Psoas muscle (tissue), 8 donors: ENCODE results near the gene TSPAN15. TPM values are rescaled to one million over a fixed set of nuclear protein-coding genes. Genes with fewer than 3 reads are reported as not detected.

Experiments used
- ATAC-seq, 4 donors: fragments of 200-7000 bp; cut with Tn5 transposase; one replicate each; pipeline ENCODE4 v1.9.1; 2020; ENCODE audit warnings: moderate library complexity in 3 of 4, mild to moderate bottlenecking in 2 of 4
- DNase-seq, 2 donors: peaks; one replicate each; pipeline ENCODE4 v3.0.0-alpha.2; 2020
- H3K27ac ChIP-seq: fragments of 200-600 bp; one replicate; pipeline ENCODE4 v1.8.0; 2022
- H3K27me3 ChIP-seq, 3 donors: fragments of 200-600 bp in 1 of 3; one replicate each; pipeline versions ENCODE4 v1.6.1 to v1.8.0; 2013 to 2022; ENCODE audit warnings: low read length in 2 of 3, mild to moderate bottlenecking in 2 of 3, moderate library complexity in 1 of 3; ENCODE audit not compliant: insufficient read depth in 3 of 3
- H3K36me3 ChIP-seq, 2 donors: fragments of 200-600 bp in 1 of 2; one replicate each; pipeline versions ENCODE4 v1.6.1 to v1.8.0; 2013 to 2022; ENCODE audit warnings: low read depth in 1 of 2, mild to moderate bottlenecking in 1 of 2, moderate library complexity in 1 of 2; ENCODE audit not compliant: insufficient read depth in 1 of 2
- H3K4me1 ChIP-seq: fragments of 200-600 bp; one replicate; pipeline ENCODE4 v1.8.0; 2022
- H3K4me3 ChIP-seq: fragments of 200-600 bp; one replicate; pipeline ENCODE4 v1.8.0; 2022; ENCODE audit warnings: mild to moderate bottlenecking
- H3K9me3 ChIP-seq: fragments of 200-600 bp; one replicate; pipeline ENCODE4 v1.8.0; 2022
- WGBS, 3 donors: extraction: QIAGEN DNeasy Blood & Tissue Kit; methylation state at CpG; one replicate each; pipeline versions ENCODE4 v1.1.6 to v1.1.7; 2013; 5-methylcytosine and 5-hydroxymethylcytosine counted together
- intact Hi-C, 2 donors: fragments of 100-400 bp; cut with DNase I; formaldehyde crosslinking; loops; one replicate each; pipeline versions ENCODE4 v1.11.0 to v1.14.2; 2022
- polyA plus RNA-seq, 3 donors: library from polyadenylated mRNA; stranded (reverse); fragments of 200-250 nt; gene quantifications; one replicate each; pipeline ENCODE4 v1.2.3, GENCODE V29; 2013
- total RNA-seq, 4 donors: library from RNA; stranded (reverse); fragmentation: NEBNext Ultra II Directional in 2 of 4; extraction: Animal tissue kit (Norgen Biotek cat#: 25700) in 2 of 4; gene quantifications; one replicate each; pipeline versions ENCODE4 v1.2.1 to v1.2.4, GENCODE V29; 2021 to 2023
- TF ChIP-seq, protein P1 (sequence below): fragments of 200-600 bp; IDR thresholded peaks from one replicate; pipeline ENCODE4 v1.8.0; 2022; ENCODE audit warnings: antibody characterized with exemption
- donor health status: healthy with polysubstance abuse.
- donor health status: DM: no; HTN: no; CAD: no; lungs with moderate emphysema.
- donor health status: Bipolar disorder and iron deficiency.
- donor health status: healthy.
- donor health status: DM: yes; HTN: yes; CAD: no.
- donor health status: DM: no; HTN: no; CAD: no.
- donor health status: DM: no; HTN: no; CAD: no.
- donor health status: DM: yes; HTN: yes; CAD: no.

The TSPAN15 gene
- total and polyA plus RNA-seq, 7 donors, result 6.3 to 35.0 (median 10.7) TPM

DNA sequence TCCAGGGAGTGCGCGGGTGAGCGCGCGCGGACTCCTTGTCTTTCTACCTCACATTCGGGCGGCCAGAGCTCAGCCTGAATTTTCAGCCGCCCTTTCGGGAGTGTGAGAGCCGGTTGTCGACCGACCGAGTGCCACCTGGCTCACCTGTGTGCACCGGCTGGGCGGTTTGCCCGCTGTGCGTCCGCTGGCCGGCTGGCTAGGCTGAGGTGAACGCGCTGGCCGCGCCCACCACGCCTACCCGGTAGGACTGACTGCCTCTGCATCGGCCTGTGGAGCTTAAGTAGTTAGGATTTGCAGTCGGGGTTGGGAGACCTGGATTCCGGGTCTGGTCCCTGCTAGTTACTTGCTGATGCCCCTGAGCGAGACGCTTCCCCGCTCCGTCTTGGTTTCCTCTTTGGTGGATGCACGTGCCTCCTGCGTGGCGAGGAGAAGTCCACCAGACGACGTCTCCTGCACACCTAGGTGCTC lies 553 bp downstream of the TSPAN15 start:
- TF ChIP-seq, protein P1, sequence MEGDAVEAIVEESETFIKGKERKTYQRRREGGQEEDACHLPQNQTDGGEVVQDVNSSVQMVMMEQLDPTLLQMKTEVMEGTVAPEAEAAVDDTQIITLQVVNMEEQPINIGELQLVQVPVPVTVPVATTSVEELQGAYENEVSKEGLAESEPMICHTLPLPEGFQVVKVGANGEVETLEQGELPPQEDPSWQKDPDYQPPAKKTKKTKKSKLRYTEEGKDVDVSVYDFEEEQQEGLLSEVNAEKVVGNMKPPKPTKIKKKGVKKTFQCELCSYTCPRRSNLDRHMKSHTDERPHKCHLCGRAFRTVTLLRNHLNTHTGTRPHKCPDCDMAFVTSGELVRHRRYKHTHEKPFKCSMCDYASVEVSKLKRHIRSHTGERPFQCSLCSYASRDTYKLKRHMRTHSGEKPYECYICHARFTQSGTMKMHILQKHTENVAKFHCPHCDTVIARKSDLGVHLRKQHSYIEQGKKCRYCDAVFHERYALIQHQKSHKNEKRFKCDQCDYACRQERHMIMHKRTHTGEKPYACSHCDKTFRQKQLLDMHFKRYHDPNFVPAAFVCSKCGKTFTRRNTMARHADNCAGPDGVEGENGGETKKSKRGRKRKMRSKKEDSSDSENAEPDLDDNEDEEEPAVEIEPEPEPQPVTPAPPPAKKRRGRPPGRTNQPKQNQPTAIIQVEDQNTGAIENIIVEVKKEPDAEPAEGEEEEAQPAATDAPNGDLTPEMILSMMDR, result no peak
- peak; percentile 30 to 49 (median 38) for ATAC-seq
- 7 to 16% (median 12%) methylated on average over 38 of the region's 38 CpGs for WGBS, 3 donors
- DNase-seq, result no peak
- H3K4me1 ChIP-seq, result peaks cover 66% of the 10 kb centered on the region
- H3K36me3 ChIP-seq, result no peaks in the 10 kb centered on the region
- peak overlapping the region; percentile 91 for H3K27ac ChIP-seq
- peak overlapping the region; percentile 98 for H3K4me3 ChIP-seq
- intact Hi-C loops, result no loop called here
- H3K9me3 ChIP-seq, result no peaks in the 10 kb centered on the region
- no peaks in the 10 kb centered on the region for H3K27me3 ChIP-seq

DNA sequence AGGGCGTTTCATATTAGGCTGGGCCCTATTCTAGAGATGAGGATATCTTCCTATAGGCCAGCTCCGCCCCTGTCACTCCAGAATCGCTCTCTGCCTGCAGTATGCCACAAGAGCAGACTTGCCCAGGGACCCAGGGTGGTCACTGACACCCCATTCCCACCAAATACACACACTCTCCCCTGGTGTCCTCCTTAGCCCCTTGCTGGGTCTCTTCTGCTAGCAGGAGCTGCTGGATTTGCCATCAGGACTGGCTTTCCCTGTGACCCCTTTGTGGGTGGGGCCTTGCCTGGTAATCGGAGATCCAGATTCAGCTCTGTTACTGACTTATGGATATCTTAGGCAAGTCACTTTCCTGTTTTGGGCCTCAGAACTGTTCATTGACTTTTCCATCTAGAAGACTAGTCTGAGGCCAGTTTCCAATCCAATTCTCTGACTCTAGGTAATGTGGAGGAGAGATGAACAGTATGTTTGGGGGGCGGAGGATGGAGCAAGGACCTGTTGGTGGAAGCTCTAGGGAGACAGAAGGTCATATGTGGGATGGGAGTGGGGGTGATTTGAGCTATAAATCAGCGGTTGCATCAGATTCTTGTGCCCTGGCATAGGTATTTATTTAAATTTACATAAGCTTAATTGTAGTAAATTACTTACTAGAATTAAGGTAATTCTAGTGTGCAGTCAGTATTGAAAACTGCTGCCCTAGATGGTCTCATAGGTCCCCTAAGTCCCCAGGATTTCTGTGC lies 1.6 kb downstream of the TSPAN15 start:
- TF ChIP-seq, protein P1, result no peak
- Histone ChIP-seq H3K9me3 (no peaks in the 10 kb centered on the region), H3K27ac (peak overlapping the region; percentile 91), H3K4me3 (peak overlapping the region; percentile 98), H3K27me3 (no peaks in the 10 kb centered on the region), H3K4me1 (peaks cover 71% of the 10 kb centered on the region), H3K36me3 (no peaks in the 10 kb centered on the region)
- 57 to 75% (median 69%) methylated on average over 6 of the region's 6 CpGs for WGBS, 3 donors
- ATAC-seq (no peak), DNase-seq (no peak)
- intact Hi-C loops, result no loop called here

DNA sequence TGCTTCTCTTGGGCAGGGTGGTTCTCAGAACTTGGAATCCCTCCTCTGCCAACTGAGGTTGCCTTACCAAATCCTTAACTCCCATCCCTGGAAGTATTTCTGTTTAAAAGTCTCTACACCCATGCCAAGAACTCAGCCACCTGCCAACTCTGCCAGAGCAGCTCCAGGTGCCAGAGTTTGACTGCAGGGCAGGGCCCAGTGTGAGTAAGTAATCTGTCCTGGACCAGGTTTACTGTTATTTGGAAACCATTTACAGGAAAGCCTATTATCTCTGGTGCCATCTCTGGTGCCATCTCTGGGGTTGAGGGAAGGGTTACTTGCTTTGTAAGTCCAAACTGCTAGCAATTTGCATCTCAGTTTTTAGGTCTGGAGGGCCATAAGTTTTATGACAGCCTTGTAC lies 2.5 kb downstream of the TSPAN15 start:
- ATAC-seq (peak in 3 of 4 donors; percentile 21 to 39 (median 22)), DNase-seq (no peak)
- Histone ChIP-seq H3K27ac (peak overlapping the region; percentile 91), H3K36me3 (no peaks in the 10 kb centered on the region), H3K4me1 (peaks cover 81% of the 10 kb centered on the region), H3K4me3 (peak overlapping the region; percentile 98), H3K27me3 (no peaks in the 10 kb centered on the region), H3K9me3 (no peaks in the 10 kb centered on the region)
- TF ChIP-seq, protein P1, result no peak
- intact Hi-C loops, result no loop called here

DNA sequence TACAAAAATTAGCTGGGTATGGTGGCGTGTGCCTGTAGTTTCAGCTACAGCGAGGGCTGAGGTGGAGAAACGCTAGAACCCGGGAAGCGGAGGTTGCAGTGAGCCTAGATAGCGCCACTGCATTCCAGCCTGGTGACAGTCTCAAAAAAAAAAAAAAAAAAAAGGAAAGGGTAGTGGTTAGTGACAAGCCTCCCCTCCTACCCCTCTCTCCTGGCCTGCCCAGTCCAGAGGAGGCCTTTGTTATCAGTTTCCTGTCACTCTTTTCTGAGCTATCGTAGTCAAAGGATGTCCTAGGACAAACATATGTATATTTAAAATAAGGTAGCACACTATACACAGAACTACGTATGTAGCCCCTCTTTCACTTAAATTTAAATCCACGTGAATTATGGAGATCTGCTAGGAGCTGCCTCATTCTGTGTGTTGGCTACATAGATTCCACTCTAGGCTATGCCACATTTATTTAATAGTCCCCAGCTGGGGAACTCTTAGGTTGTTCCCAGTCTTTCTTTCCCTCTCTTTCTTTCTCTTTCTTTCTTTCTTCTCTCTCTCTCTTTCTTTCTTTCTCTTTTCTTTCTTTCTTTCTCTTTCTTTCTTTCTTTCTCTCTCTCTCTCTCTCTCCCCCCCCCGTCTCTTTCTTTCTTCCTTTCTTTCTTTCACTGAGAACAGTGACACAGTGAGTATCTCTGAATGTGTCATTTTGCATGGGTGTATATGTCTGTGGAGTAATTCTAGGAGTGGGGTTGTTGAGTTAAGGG lies 3.9 kb downstream of the TSPAN15 start:
- TF ChIP-seq, protein P1, result no peak
- Histone ChIP-seq H3K4me3 (no peak overlapping the region), H3K9me3 (no peaks in the 10 kb centered on the region), H3K36me3 (no peaks in the 10 kb centered on the region), H3K27me3 (no peaks in the 10 kb centered on the region), H3K4me1 (peaks cover 89% of the 10 kb centered on the region), H3K27ac (peak overlapping the region; percentile 91)
- DNase-seq (no peak), ATAC-seq (no peak)
- 76 to 83% (median 79%) methylated on average over 9 to 10 of the region's 10 CpGs for WGBS, 3 donors
- intact Hi-C loops, result loop anchor here in 1 of 2 donors (5.0 kb wide), 1 partner anchor 42 kb away; no protein-coding TSS in a partner anchor
